ENCODE results near the gene DAPL1. TPM values are rescaled to one million over a fixed set of nuclear protein-coding genes. Genes with fewer than 3 reads are reported as not detected.
"Not testable (repeated sequence)": the region's sequence is repeated elsewhere in the genome, so short reads cannot be mapped to it uniquely, and the experiment has no call there.

Gene DAPL1
- total RNA-seq, 1 experiment from 2014 or later, result not detected

GRCh38 chr2:158848031-158848970, 53.2 kb downstream of the DAPL1 start:
- DNase-seq (ENCODE audit: low spot score); in situ Hi-C loops (cut with HindIII; ENCODE audit: low sequenced_read_pairs): not testable (repeated sequence)

GRCh38 chr2:158860179-158860578, 65.1 kb downstream of the DAPL1 start:
- in situ Hi-C loops (cut with HindIII; ENCODE audit: low sequenced_read_pairs); DNase-seq (ENCODE audit: low spot score): not testable (repeated sequence)

- DNase-seq (ENCODE audit: low spot score); in situ Hi-C loops (cut with HindIII; ENCODE audit: low sequenced_read_pairs): not testable (repeated sequence)
These were observed 66.5 kb downstream of the DAPL1 start for GRCh38 chr2:158861626-158862025.

- DNase-seq (ENCODE audit: low spot score); in situ Hi-C loops (cut with HindIII; ENCODE audit: low sequenced_read_pairs): not testable (repeated sequence)
These were observed 70.4 kb downstream of the DAPL1 start for GRCh38 chr2:158865469-158865868.

Other genes starting within 250 kb of the DAPL1 start
- 1.8 and 2.8 TPM in 2 replicates for gene TANC1, start 173.3 kb downstream of the DAPL1 start, total RNA-seq (2014; rRNA removed; shearing (Covaris generic))